Left forelimb (tissue), 1 donor: ENCODE results near the gene EDA.
"Not testable (repeated sequence)": the region's sequence is repeated elsewhere in the genome, so short reads cannot be mapped to it uniquely, and the experiment has no call there.

ENCODE experiments used
- DNase-seq: peaks from one replicate; pipeline ENCODE4 v3.0.0-alpha.2; 2018; ENCODE audit warnings: low spot score

The EDA gene

GRCh38 chrX:69746051-69746450, 130.1 kb downstream of the EDA start:
- no peak for DNase-seq

- no peak for DNase-seq
These were observed 132.1 kb downstream of the EDA start for GRCh38 chrX:69748055-69748454.

GRCh38 chrX:69759921-69760625, 144.2 kb downstream of the EDA start:
- no peak for DNase-seq

- DNase-seq: no peak
These were observed 145.7 kb downstream of the EDA start for GRCh38 chrX:69761633-69762032.

- no peak for DNase-seq
These were observed 146.4 kb downstream of the EDA start for GRCh38 chrX:69762340-69762739.

- DNase-seq: no peak
These were observed 177.5 kb downstream of the EDA start for GRCh38 chrX:69793260-69793935.

GRCh38 chrX:69795702-69796101, 179.8 kb downstream of the EDA start:
- no peak for DNase-seq

GRCh38 chrX:69807400-69807799, 191.5 kb downstream of the EDA start:
- no peak for DNase-seq

GRCh38 chrX:69808375-69808774, 192.5 kb downstream of the EDA start:
- no peak for DNase-seq

GRCh38 chrX:69813677-69814076, 197.8 kb downstream of the EDA start:
- DNase-seq: no peak

GRCh38 chrX:69815063-69815462, 199.2 kb downstream of the EDA start:
- DNase-seq: no peak

- no peak for DNase-seq
These were observed 199.6 kb downstream of the EDA start for GRCh38 chrX:69815519-69815918.

- no peak for DNase-seq
These were observed 228.7 kb downstream of the EDA start for GRCh38 chrX:69844636-69845035.

GRCh38 chrX:69859999-69860398, 244.1 kb downstream of the EDA start:
- DNase-seq: not testable (repeated sequence)

GRCh38 chrX:69876221-69876620, 260.3 kb downstream of the EDA start:
- no peak for DNase-seq

- no peak for DNase-seq
These were observed 268.3 kb downstream of the EDA start for GRCh38 chrX:69884210-69884609.

- DNase-seq: no peak
These were observed 280.1 kb downstream of the EDA start for GRCh38 chrX:69896046-69896445.

- DNase-seq: no peak
These were observed 284.6 kb downstream of the EDA start for GRCh38 chrX:69900491-69900890.

GRCh38 chrX:69906447-69906846, 290.5 kb downstream of the EDA start:
- DNase-seq: no peak

GRCh38 chrX:69914781-69915180, 298.9 kb downstream of the EDA start:
- no peak for DNase-seq

GRCh38 chrX:69919749-69920148, 303.8 kb downstream of the EDA start:
- DNase-seq: no peak

- no peak for DNase-seq
These were observed 316.4 kb downstream of the EDA start for GRCh38 chrX:69932323-69932722.

GRCh38 chrX:69948276-69948797, 332.4 kb downstream of the EDA start:
- no peak for DNase-seq

- no peak for DNase-seq
These were observed 335.8 kb downstream of the EDA start for GRCh38 chrX:69951753-69952152.
